ENCODE results near the gene LMF1.
"Not testable (repeated sequence)": the region's sequence is repeated elsewhere in the genome, so short reads cannot be mapped to it uniquely, and the experiment has no call there.

LMF1 gene

GRCh38 chr16:964356-965035, 6.3 kb downstream of the LMF1 start:
- H3K4me3 ChIP-seq (ENCODE audit: low read depth, low read length) = no peak overlapping the region
- TF ChIP-seq CTCF (IDR thresholded peaks at IDR 0.05; ENCODE audit: low read depth, low read length) = no peak
- peak; percentile 26 for DNase-seq (ENCODE audit: low read depth, low spot score)
- in situ Hi-C loops (cut with HindIII; ENCODE audit: low sequenced_read_pairs) = no loop called here

- no peak overlapping the region for H3K4me3 ChIP-seq (ENCODE audit: low read depth, low read length)
- no peak for TF ChIP-seq CTCF (IDR thresholded peaks at IDR 0.05; ENCODE audit: low read depth, low read length)
- in situ Hi-C loops (cut with HindIII; ENCODE audit: low sequenced_read_pairs) = no loop called here
- DNase-seq (ENCODE audit: low read depth, low spot score) = no peak
Measured at GRCh38 chr16:963913-964312, 6.9 kb downstream of the LMF1 start.

- no peak overlapping the region for H3K4me3 ChIP-seq (ENCODE audit: low read depth, low read length)
- in situ Hi-C loops (cut with HindIII; ENCODE audit: low sequenced_read_pairs) = no loop called here
- DNase-seq (ENCODE audit: low read depth, low spot score) = no peak
- TF ChIP-seq CTCF (IDR thresholded peaks at IDR 0.05; ENCODE audit: low read depth, low read length) = no peak
Measured at GRCh38 chr16:962901-963814, 7.6 kb downstream of the LMF1 start.

GRCh38 chr16:962366-962765, 8.4 kb downstream of the LMF1 start:
- in situ Hi-C loops (cut with HindIII; ENCODE audit: low sequenced_read_pairs) = no loop called here
- no peak overlapping the region for H3K4me3 ChIP-seq (ENCODE audit: low read depth, low read length)
- DNase-seq (ENCODE audit: low read depth, low spot score) = no peak
- TF ChIP-seq CTCF (IDR thresholded peaks at IDR 0.05; ENCODE audit: low read depth, low read length) = no peak

GRCh38 chr16:959232-960040, 11.3 kb downstream of the LMF1 start:
- DNase-seq (ENCODE audit: low read depth, low spot score) = no peak
- in situ Hi-C loops (cut with HindIII; ENCODE audit: low sequenced_read_pairs) = no loop called here
- no peak for TF ChIP-seq CTCF (IDR thresholded peaks at IDR 0.05; ENCODE audit: low read depth, low read length)

GRCh38 chr16:955766-956165, 15.0 kb downstream of the LMF1 start:
- DNase-seq (ENCODE audit: low read depth, low spot score); H3K4me3 ChIP-seq (ENCODE audit: low read depth, low read length); in situ Hi-C loops (cut with HindIII; ENCODE audit: low sequenced_read_pairs): not testable (repeated sequence)

More at GRCh38 chr16:959232-960040, 11.3 kb downstream of the LMF1 start:
- no peak overlapping the region for H3K4me3 ChIP-seq (ENCODE audit: low read depth, low read length)

GRCh38 chr16:953818-954217, 17.0 kb downstream of the LMF1 start:
- in situ Hi-C loops (cut with HindIII; ENCODE audit: low sequenced_read_pairs); H3K4me3 ChIP-seq (ENCODE audit: low read depth, low read length): not testable (repeated sequence)
- DNase-seq (ENCODE audit: low read depth, low spot score) = peak; percentile 38

All from astrocyte of the spinal cord (primary cell).